ENCODE data around the gene LRRTM2.
"Not testable (repeated sequence)": the region's sequence is repeated elsewhere in the genome, so short reads cannot be mapped to it uniquely, and the experiment has no call there.

LRRTM2 gene

GRCh38 chr5:138874771-138875551, at the start of gene LRRTM2:
TSS of gene LRRTM2 (minus strand) at chr5:138875335. CDS start at chr5:138874911, 424 bp downstream.
- no peak for DNase-seq

- DNase-seq: no peak
Measured at GRCh38 chr5:138922494-138922893, 47.4 kb upstream of the LRRTM2 start.

- DNase-seq: not testable (repeated sequence)
Measured at GRCh38 chr5:138921362-138921761, 46.2 kb upstream of the LRRTM2 start.

GRCh38 chr5:138920181-138920580, 45.0 kb upstream of the LRRTM2 start:
- DNase-seq: no peak

GRCh38 chr5:138918686-138919085, 43.6 kb upstream of the LRRTM2 start:
- no peak for DNase-seq

- no peak for DNase-seq
Measured at GRCh38 chr5:138914338-138914737, 39.2 kb upstream of the LRRTM2 start.

GRCh38 chr5:138913773-138914172, 38.6 kb upstream of the LRRTM2 start:
- no peak for DNase-seq

GRCh38 chr5:138912093-138912492, 37.0 kb upstream of the LRRTM2 start:
- no peak for DNase-seq

- DNase-seq: no peak
Measured at GRCh38 chr5:138911441-138911840, 36.3 kb upstream of the LRRTM2 start.

GRCh38 chr5:138910546-138911185, 35.5 kb upstream of the LRRTM2 start:
- DNase-seq: no peak

- no peak for DNase-seq
Measured at GRCh38 chr5:138909734-138910133, 34.6 kb upstream of the LRRTM2 start.

- no peak for DNase-seq
Measured at GRCh38 chr5:138905541-138905940, 30.4 kb upstream of the LRRTM2 start.

- no peak for DNase-seq
Measured at GRCh38 chr5:138903130-138903775, 28.1 kb upstream of the LRRTM2 start.

- no peak for DNase-seq
Measured at GRCh38 chr5:138901716-138902115, 26.6 kb upstream of the LRRTM2 start.

GRCh38 chr5:138900281-138900965, 25.3 kb upstream of the LRRTM2 start:
- DNase-seq: no peak

GRCh38 chr5:138898742-138899141, 23.6 kb upstream of the LRRTM2 start:
- no peak for DNase-seq

- DNase-seq: no peak
Measured at GRCh38 chr5:138898299-138898698, 23.2 kb upstream of the LRRTM2 start.

GRCh38 chr5:138895918-138896317, 20.8 kb upstream of the LRRTM2 start:
- DNase-seq: no peak

- DNase-seq: no peak
Measured at GRCh38 chr5:138890644-138891043, 15.5 kb upstream of the LRRTM2 start.

- DNase-seq: no peak
Measured at GRCh38 chr5:138889994-138890393, 14.9 kb upstream of the LRRTM2 start.

- no peak for DNase-seq
Measured at GRCh38 chr5:138884554-138884953, 9.4 kb upstream of the LRRTM2 start.

- no peak for DNase-seq
Measured at GRCh38 chr5:138884094-138884493, 9.0 kb upstream of the LRRTM2 start.

- no peak for DNase-seq
Measured at GRCh38 chr5:138883211-138883610, 8.1 kb upstream of the LRRTM2 start.
